K562 (cell line): ENCODE data around the gene NADK. TPM values are rescaled to one million over a fixed set of nuclear protein-coding genes. Genes with fewer than 3 reads are reported as not detected.
A peak's percentile ranks its signal among the peaks of the same experiment; 100 is the strongest.

Experiments
- CGGBP1 ChIP-seq: fragments of 250-450 bp; sonication (Bioruptor Pico); IDR thresholded peaks from 2 replicates; pipeline ENCODE4 v1.9.0; 2021; ENCODE audit warnings: mild to moderate bottlenecking
- CHD2 ChIP-seq: IDR thresholded peaks from 2 replicates; pipeline ENCODE4 v1.6.1; 2011; ENCODE audit warnings: low read depth, low read length
- MLLT1 ChIP-seq, 2 experiments: fragments of 450-650 bp; IDR thresholded peaks; 2 replicates each; pipeline ENCODE4 v1.6.1; 2016
- NFE2 ChIP-seq: IDR thresholded peaks from 2 replicates; pipeline ENCODE4 v1.6.1; 2014; ENCODE audit warnings: antibody characterized with exemption, low read depth
- NR2C1 ChIP-seq, 2 experiments: fragments of 450-650 bp; IDR thresholded peaks; 2 replicates each; pipeline ENCODE4 v1.6.1; 2017; ENCODE audit warnings: mild to moderate bottlenecking in 2 of 2, antibody characterized with exemption in 1 of 2, inconsistent platforms in 1 of 2, missing compliant biosample characterization in 1 of 2, missing genetic modification characterization in 1 of 2
- TEAD1 ChIP-seq, 2 experiments: fragments of 450-650 bp in 1 of 2; sonication (generic) in 1 of 2; formaldehyde crosslinking; IDR thresholded peaks; 2 replicates each; pipeline versions ENCODE4 v1.4.0 to v1.8.0; 2020 to 2022; ENCODE audit warnings: mild to moderate bottlenecking in 2 of 2, missing genetic modification reagents in 1 of 2
- polyA plus RNA-seq, 8 experiments: library from polyadenylated mRNA; depleted of rRNA in 4 of 8; stranded (reverse) in 5 of 8; unstranded in 3 of 8; fragments of >200 nt; fragmentation: Nextera tagmentation in 2 of 8; fragmentation: Illumina TruSeq in 1 of 8; extraction: Ambion mirVana in 2 of 8; extraction: Trizol in 1 of 8; gene quantifications; 2 replicates each; pipeline versions ENCODE4 v1.2.1 to v1.2.3, GENCODE V29; 2011 to 2014; ENCODE audit warnings: inconsistent platforms in 1 of 8, missing spikeins in 1 of 8
- total RNA-seq, 7 experiments: library from RNA; depleted of rRNA in 6 of 7; stranded (reverse); fragments of >200 nt in 6 of 7; fragmentation: Illumina TruSeq in 2 of 7; extraction: Trizol in 2 of 7; gene quantifications; 2 replicates each; pipeline versions ENCODE4 v1.2.1 to v1.2.3, GENCODE V29; 2011 to 2021; ENCODE audit warnings: low replicate concordance in 1 of 7
- TF ChIP-seq, protein P1 (sequence below): fragments of 450-650 bp; IDR thresholded peaks from 2 replicates; pipeline ENCODE4 v1.6.1; 2016; ENCODE audit warnings: mild to moderate bottlenecking, moderate library complexity
- TF ChIP-seq, protein P2 (sequence below): fragments of 200-800 bp; sonication (Bioruptor generic); IDR thresholded peaks from 2 replicates; pipeline ENCODE4 v1.6.1; 2017; ENCODE audit warnings: missing genetic modification characterization, missing compliant biosample characterization
- TF ChIP-seq, protein P3 (sequence below): sonication (generic); formaldehyde crosslinking; IDR thresholded peaks from 2 replicates; pipeline ENCODE4 v1.8.1; 2023; ENCODE audit warnings: mild to moderate bottlenecking, missing genetic modification reagents, moderate library complexity

Gene NADK
- total and polyA plus RNA-seq, 9 of the 15 experiments (the other 6 are each of a cell fraction or from before 2014, with no cell fraction given), result 1.5 to 135 (median 75.1) TPM

- TF ChIP-seq, protein P1, sequence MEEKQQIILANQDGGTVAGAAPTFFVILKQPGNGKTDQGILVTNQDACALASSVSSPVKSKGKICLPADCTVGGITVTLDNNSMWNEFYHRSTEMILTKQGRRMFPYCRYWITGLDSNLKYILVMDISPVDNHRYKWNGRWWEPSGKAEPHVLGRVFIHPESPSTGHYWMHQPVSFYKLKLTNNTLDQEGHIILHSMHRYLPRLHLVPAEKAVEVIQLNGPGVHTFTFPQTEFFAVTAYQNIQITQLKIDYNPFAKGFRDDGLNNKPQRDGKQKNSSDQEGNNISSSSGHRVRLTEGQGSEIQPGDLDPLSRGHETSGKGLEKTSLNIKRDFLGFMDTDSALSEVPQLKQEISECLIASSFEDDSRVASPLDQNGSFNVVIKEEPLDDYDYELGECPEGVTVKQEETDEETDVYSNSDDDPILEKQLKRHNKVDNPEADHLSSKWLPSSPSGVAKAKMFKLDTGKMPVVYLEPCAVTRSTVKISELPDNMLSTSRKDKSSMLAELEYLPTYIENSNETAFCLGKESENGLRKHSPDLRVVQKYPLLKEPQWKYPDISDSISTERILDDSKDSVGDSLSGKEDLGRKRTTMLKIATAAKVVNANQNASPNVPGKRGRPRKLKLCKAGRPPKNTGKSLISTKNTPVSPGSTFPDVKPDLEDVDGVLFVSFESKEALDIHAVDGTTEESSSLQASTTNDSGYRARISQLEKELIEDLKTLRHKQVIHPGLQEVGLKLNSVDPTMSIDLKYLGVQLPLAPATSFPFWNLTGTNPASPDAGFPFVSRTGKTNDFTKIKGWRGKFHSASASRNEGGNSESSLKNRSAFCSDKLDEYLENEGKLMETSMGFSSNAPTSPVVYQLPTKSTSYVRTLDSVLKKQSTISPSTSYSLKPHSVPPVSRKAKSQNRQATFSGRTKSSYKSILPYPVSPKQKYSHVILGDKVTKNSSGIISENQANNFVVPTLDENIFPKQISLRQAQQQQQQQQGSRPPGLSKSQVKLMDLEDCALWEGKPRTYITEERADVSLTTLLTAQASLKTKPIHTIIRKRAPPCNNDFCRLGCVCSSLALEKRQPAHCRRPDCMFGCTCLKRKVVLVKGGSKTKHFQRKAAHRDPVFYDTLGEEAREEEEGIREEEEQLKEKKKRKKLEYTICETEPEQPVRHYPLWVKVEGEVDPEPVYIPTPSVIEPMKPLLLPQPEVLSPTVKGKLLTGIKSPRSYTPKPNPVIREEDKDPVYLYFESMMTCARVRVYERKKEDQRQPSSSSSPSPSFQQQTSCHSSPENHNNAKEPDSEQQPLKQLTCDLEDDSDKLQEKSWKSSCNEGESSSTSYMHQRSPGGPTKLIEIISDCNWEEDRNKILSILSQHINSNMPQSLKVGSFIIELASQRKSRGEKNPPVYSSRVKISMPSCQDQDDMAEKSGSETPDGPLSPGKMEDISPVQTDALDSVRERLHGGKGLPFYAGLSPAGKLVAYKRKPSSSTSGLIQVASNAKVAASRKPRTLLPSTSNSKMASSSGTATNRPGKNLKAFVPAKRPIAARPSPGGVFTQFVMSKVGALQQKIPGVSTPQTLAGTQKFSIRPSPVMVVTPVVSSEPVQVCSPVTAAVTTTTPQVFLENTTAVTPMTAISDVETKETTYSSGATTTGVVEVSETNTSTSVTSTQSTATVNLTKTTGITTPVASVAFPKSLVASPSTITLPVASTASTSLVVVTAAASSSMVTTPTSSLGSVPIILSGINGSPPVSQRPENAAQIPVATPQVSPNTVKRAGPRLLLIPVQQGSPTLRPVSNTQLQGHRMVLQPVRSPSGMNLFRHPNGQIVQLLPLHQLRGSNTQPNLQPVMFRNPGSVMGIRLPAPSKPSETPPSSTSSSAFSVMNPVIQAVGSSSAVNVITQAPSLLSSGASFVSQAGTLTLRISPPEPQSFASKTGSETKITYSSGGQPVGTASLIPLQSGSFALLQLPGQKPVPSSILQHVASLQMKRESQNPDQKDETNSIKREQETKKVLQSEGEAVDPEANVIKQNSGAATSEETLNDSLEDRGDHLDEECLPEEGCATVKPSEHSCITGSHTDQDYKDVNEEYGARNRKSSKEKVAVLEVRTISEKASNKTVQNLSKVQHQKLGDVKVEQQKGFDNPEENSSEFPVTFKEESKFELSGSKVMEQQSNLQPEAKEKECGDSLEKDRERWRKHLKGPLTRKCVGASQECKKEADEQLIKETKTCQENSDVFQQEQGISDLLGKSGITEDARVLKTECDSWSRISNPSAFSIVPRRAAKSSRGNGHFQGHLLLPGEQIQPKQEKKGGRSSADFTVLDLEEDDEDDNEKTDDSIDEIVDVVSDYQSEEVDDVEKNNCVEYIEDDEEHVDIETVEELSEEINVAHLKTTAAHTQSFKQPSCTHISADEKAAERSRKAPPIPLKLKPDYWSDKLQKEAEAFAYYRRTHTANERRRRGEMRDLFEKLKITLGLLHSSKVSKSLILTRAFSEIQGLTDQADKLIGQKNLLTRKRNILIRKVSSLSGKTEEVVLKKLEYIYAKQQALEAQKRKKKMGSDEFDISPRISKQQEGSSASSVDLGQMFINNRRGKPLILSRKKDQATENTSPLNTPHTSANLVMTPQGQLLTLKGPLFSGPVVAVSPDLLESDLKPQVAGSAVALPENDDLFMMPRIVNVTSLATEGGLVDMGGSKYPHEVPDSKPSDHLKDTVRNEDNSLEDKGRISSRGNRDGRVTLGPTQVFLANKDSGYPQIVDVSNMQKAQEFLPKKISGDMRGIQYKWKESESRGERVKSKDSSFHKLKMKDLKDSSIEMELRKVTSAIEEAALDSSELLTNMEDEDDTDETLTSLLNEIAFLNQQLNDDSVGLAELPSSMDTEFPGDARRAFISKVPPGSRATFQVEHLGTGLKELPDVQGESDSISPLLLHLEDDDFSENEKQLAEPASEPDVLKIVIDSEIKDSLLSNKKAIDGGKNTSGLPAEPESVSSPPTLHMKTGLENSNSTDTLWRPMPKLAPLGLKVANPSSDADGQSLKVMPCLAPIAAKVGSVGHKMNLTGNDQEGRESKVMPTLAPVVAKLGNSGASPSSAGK, result peak; percentile 84
- TF ChIP-seq TEAD1 (CRISPR knock-in tag; IDR thresholded peaks at IDR 0.05) (peak; percentile 44 to 85; a peak in 3 of 4 replicates), CGGBP1 (CRISPR knock-in tag) (peak; percentile 22; the same call in 1 of the 2 replicates), MLLT1 (IDR thresholded peaks at IDR 0.05) (peak; percentile 25 to 93; a peak in 2 of 4 replicates), NR2C1 (IDR thresholded peaks at IDR 0.05) (peak; percentile 97), NR2C1 (tag; IDR thresholded peaks at IDR 0.05) (peak; percentile 98), CHD2 (peak; percentile 44; the same call in 1 of the 2 replicates), NFE2 (peak; percentile 79)
- TF ChIP-seq, protein P2, sequence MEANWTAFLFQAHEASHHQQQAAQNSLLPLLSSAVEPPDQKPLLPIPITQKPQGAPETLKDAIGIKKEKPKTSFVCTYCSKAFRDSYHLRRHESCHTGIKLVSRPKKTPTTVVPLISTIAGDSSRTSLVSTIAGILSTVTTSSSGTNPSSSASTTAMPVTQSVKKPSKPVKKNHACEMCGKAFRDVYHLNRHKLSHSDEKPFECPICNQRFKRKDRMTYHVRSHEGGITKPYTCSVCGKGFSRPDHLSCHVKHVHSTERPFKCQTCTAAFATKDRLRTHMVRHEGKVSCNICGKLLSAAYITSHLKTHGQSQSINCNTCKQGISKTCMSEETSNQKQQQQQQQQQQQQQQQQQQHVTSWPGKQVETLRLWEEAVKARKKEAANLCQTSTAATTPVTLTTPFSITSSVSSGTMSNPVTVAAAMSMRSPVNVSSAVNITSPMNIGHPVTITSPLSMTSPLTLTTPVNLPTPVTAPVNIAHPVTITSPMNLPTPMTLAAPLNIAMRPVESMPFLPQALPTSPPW, result peak; percentile 62
- TF ChIP-seq, protein P3, sequence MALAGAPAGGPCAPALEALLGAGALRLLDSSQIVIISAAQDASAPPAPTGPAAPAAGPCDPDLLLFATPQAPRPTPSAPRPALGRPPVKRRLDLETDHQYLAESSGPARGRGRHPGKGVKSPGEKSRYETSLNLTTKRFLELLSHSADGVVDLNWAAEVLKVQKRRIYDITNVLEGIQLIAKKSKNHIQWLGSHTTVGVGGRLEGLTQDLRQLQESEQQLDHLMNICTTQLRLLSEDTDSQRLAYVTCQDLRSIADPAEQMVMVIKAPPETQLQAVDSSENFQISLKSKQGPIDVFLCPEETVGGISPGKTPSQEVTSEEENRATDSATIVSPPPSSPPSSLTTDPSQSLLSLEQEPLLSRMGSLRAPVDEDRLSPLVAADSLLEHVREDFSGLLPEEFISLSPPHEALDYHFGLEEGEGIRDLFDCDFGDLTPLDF (CRISPR knock-in tag), result 0 out of 2 replicates have a peak, but pooled peaks have one; percentile 30
These were observed 54.0 kb downstream of the NADK start, which contains the start of gene CDK11A (continued) for GRCh38 chr1:1724035-1724864.
